Liver (tissue), 9 donors: ENCODE results near the gene ISCA2. TPM values are rescaled to one million over a fixed set of nuclear protein-coding genes. Genes with fewer than 3 reads are reported as not detected.

ENCODE experiments used
- DNase-seq: peaks from one replicate; pipeline ENCODE4 v3.0.0-alpha.2; 2017; ENCODE audit warnings: low spot score
- H3K27ac ChIP-seq, 2 donors: one replicate each; pipeline ENCODE4 v1.7.0; 2013; ENCODE audit warnings: inconsistent platforms in 2 of 2, low read length in 2 of 2, control low read depth in 1 of 2, low read depth in 1 of 2, mild to moderate bottlenecking in 1 of 2
- H3K27me3 ChIP-seq, 4 donors: one replicate each; pipeline versions ENCODE4 v1.6.1 to v1.7.0; 2013; ENCODE audit warnings: low read length in 3 of 4, inconsistent platforms in 1 of 4, mild to moderate bottlenecking in 1 of 4, moderate library complexity in 1 of 4; ENCODE audit not compliant: control insufficient read depth in 4 of 4, insufficient read depth in 4 of 4
- H3K36me3 ChIP-seq, 4 donors: one replicate each; pipeline versions ENCODE4 v1.6.1 to v1.7.0; 2013; ENCODE audit warnings: low read length in 3 of 4, mild to moderate bottlenecking in 3 of 4, low read depth in 1 of 4, moderate library complexity in 1 of 4; ENCODE audit not compliant: control insufficient read depth in 4 of 4, insufficient read depth in 3 of 4
- H3K4me1 ChIP-seq, 4 donors: one replicate each; pipeline versions ENCODE4 v1.6.1 to v1.7.0; 2013; ENCODE audit warnings: low read length in 3 of 4, mild to moderate bottlenecking in 3 of 4, moderate library complexity in 1 of 4; ENCODE audit not compliant: control insufficient read depth in 4 of 4, insufficient read depth in 4 of 4
- H3K4me3 ChIP-seq, 3 donors: one replicate each; pipeline versions ENCODE4 v1.6.1 to v1.7.0; 2013; ENCODE audit warnings: low read length in 3 of 3, control low read depth in 1 of 3, low read depth in 1 of 3, mild to moderate bottlenecking in 1 of 3
- H3K9ac ChIP-seq, 2 donors: one replicate each; pipeline ENCODE4 v1.7.0; 2013; ENCODE audit warnings: low read length in 2 of 2, mild to moderate bottlenecking in 2 of 2, moderate library complexity in 2 of 2, control low read depth in 1 of 2, low read depth in 1 of 2
- H3K9me3 ChIP-seq, 4 donors: one replicate each; pipeline versions ENCODE4 v1.6.1 to v1.7.0; 2013; ENCODE audit warnings: low read length in 3 of 4; ENCODE audit not compliant: control insufficient read depth in 4 of 4
- ATF3 ChIP-seq: IDR thresholded peaks from 2 replicates; pipeline ENCODE4 v1.6.1; 2016; ENCODE audit warnings: antibody characterized with exemption
- CTCF ChIP-seq: fragments of 150-350 bp; IDR thresholded peaks from 2 replicates; pipeline ENCODE4 v1.5.1; 2017; ENCODE audit warnings: improper control_type of control experiment, low read depth, low read length; ENCODE audit not compliant: missing input control
- EGR1 ChIP-seq, 2 donors: IDR thresholded peaks; 2 replicates each; pipeline ENCODE4 v1.6.1; 2016 to 2018; ENCODE audit warnings: antibody characterized with exemption in 2 of 2, low read depth in 2 of 2
- FOXA1 ChIP-seq: IDR thresholded peaks from 2 replicates; pipeline ENCODE4 v1.6.1; 2016; ENCODE audit warnings: antibody characterized with exemption
- FOXA2 ChIP-seq: IDR thresholded peaks from 2 replicates; pipeline ENCODE4 v1.6.1; 2016; ENCODE audit warnings: antibody characterized with exemption
- GABPA ChIP-seq, 2 donors: IDR thresholded peaks in 1 of 2; conservative IDR thresholded peaks in 1 of 2; 2 replicates each; pipeline ENCODE4 v1.6.1; 2016; ENCODE audit warnings: antibody characterized with exemption in 2 of 2, mild to moderate bottlenecking in 1 of 2, moderate library complexity in 1 of 2
- HNF4A ChIP-seq, 2 donors: conservative IDR thresholded peaks; 2 replicates each; pipeline ENCODE4 v1.6.1; 2016; ENCODE audit warnings: antibody characterized with exemption in 2 of 2, mild to moderate bottlenecking in 2 of 2
- HNF4G ChIP-seq: IDR thresholded peaks from 2 replicates; pipeline ENCODE4 v1.6.1; 2016; ENCODE audit warnings: antibody characterized with exemption
- JUND ChIP-seq, 2 donors: IDR thresholded peaks; 2 replicates each; pipeline ENCODE4 v1.6.1; 2016; ENCODE audit warnings: antibody characterized with exemption in 2 of 2
- NR2F2 ChIP-seq: IDR thresholded peaks from 2 replicates; pipeline ENCODE4 v1.6.1; 2016; ENCODE audit warnings: antibody characterized with exemption
- RAD21 ChIP-seq, 2 donors: IDR thresholded peaks; 2 replicates each; pipeline ENCODE4 v1.6.1; 2016; ENCODE audit warnings: antibody characterized with exemption in 2 of 2, mild to moderate bottlenecking in 2 of 2
- REST ChIP-seq: IDR thresholded peaks from 2 replicates; pipeline ENCODE4 v1.6.1; 2016; ENCODE audit warnings: antibody characterized with exemption, mild to moderate bottlenecking
- RXRA ChIP-seq, 2 donors: IDR thresholded peaks; 2 replicates each; pipeline ENCODE4 v1.6.1; 2017 to 2018; ENCODE audit warnings: antibody characterized with exemption in 2 of 2, mild to moderate bottlenecking in 1 of 2
- SP1 ChIP-seq: IDR thresholded peaks from 2 replicates; pipeline ENCODE4 v1.6.1; 2018; ENCODE audit warnings: antibody characterized with exemption, mild to moderate bottlenecking
- TAF1 ChIP-seq: conservative IDR thresholded peaks from 2 replicates; pipeline ENCODE4 v1.6.1; 2016; ENCODE audit warnings: antibody characterized with exemption, mild to moderate bottlenecking
- YY1 ChIP-seq: IDR thresholded peaks from 2 replicates; pipeline ENCODE4 v1.6.1; 2016; ENCODE audit warnings: antibody characterized with exemption, mild to moderate bottlenecking
- WGBS: extraction: QIAGEN DNeasy Blood & Tissue Kit; methylation state at CpG from one replicate; pipeline ENCODE4 v1.1.7; 2013; 5-methylcytosine and 5-hydroxymethylcytosine counted together
- polyA plus RNA-seq, 2 donors: library from polyadenylated mRNA; stranded (reverse) in 1 of 2; unstranded in 1 of 2; fragments of 200-250 nt in 1 of 2; fragments of >200 nt in 1 of 2; fragmentation: Nextera tagmentation in 1 of 2; extraction: Ambion mirVana in 1 of 2; gene quantifications; one replicate each; pipeline versions ENCODE4 v1.2.1 to v1.2.3, GENCODE V29; 2013 to 2015
- total RNA-seq, 2 donors: library from RNA; depleted of rRNA; stranded (reverse); fragments of >200 nt; gene quantifications; one replicate each; pipeline ENCODE4 v1.2.3, GENCODE V29; 2014
- TF ChIP-seq, protein P1 (sequence below): IDR thresholded peaks from 2 replicates; pipeline ENCODE4 v1.6.1; 2016; ENCODE audit warnings: antibody characterized with exemption
- TF ChIP-seq, protein P2 (sequence below): IDR thresholded peaks from 2 replicates; pipeline ENCODE4 v1.6.1; 2016; ENCODE audit warnings: antibody characterized with exemption
- donor health status: healthy.
- donor health status: healthy.
- donor health status: healthy.
- donor health status: healthy.
- donor health status: healthy.

Gene ISCA2, protein sequence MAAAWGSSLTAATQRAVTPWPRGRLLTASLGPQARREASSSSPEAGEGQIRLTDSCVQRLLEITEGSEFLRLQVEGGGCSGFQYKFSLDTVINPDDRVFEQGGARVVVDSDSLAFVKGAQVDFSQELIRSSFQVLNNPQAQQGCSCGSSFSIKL
- 10 to 100 TPM in 1 of 2 donors, 1 to 10 TPM in 1; 7.1 to 19.9 TPM for total RNA-seq
- 10 to 100 TPM; 11.6 to 35.3 TPM for polyA plus RNA-seq

DNA sequence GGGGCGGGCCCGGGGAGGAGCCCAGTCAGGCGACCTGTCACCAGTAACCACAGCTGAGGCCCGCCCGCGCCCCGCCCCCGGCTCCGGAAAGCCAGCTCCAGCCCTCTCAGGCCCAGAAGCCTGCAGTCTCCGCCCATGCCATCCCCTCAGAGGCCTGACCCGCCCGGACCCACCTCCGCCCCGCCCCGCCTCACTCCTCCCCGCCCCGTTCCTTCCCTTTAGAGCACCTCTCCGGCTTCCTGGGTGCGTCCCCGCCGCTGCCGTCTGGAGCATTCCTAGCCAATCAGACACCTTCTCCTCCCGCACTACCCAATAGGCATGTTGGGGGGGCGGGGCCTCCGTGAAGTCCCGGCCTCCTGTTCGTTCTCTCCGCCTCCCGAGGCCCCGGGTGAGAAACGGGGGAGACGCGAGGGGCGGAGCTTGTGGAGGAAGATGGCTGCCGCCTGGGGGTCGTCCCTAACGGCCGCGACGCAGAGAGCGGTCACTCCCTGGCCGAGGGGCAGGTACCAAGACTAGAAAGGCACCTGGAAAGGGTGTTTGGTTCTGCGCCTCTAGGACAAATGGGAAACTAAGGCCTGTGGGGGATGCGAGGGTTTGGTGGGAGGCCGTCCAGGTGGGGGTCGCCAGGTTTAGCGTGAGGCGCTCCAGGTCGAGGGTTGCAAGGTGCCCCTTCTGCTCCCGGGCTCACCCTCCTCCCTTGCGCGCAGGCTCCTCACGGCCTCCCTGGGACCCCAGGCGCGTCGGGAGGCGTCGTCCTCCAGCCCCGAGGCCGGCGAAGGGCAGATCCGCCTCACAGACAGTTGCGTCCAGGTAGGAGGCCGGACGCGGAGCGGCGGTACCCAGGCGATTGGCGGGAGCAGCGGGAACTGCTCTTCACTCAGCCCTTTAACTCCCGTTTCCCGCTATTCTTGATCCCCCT is at the start of gene ISCA2:
Gene ISCA2, plus strand, starts transcription at position 423 of the 919 bp plus-strand sequence. Its CDS starts 10 bp downstream, at position 433.
- Histone ChIP-seq H3K9ac (peak within 1 kb of the TSS; percentile 34 to 85), H3K9me3 (no peaks in the 10 kb centered on the region), H3K4me1 (peaks cover 0 to 18% (median 15%) of the 10 kb centered on the region in 4 donors), H3K4me3 (peak within 1 kb of the TSS; percentile 75 to 100 (median 87)), H3K27ac (peak within 1 kb of the TSS; percentile 90 to 91), H3K27me3 (no peaks in the 10 kb centered on the region), H3K36me3 (no peaks in the 10 kb centered on the region)
- 1% methylated on average over 73 of the region's 73 CpGs for WGBS
- peak; percentile 100 for DNase-seq
- TF ChIP-seq, protein P1, sequence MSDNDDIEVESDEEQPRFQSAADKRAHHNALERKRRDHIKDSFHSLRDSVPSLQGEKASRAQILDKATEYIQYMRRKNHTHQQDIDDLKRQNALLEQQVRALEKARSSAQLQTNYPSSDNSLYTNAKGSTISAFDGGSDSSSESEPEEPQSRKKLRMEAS, result no peak
- no peak for TF ChIP-seq FOXA2
- TF ChIP-seq, protein P2, sequence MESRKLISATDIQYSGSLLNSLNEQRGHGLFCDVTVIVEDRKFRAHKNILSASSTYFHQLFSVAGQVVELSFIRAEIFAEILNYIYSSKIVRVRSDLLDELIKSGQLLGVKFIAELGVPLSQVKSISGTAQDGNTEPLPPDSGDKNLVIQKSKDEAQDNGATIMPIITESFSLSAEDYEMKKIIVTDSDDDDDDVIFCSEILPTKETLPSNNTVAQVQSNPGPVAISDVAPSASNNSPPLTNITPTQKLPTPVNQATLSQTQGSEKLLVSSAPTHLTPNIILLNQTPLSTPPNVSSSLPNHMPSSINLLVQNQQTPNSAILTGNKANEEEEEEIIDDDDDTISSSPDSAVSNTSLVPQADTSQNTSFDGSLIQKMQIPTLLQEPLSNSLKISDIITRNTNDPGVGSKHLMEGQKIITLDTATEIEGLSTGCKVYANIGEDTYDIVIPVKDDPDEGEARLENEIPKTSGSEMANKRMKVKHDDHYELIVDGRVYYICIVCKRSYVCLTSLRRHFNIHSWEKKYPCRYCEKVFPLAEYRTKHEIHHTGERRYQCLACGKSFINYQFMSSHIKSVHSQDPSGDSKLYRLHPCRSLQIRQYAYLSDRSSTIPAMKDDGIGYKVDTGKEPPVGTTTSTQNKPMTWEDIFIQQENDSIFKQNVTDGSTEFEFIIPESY, result peak; percentile 29
- TF ChIP-seq YY1, result peak; percentile 97
- peak; percentile 1 for TF ChIP-seq TAF1
- TF ChIP-seq GABPA (IDR thresholded peaks at IDR 0.05 in 1 of 2, conservative IDR thresholded peaks at IDR 0.05 in 1 of 2), result peak in 1 of 2 donors; percentile 66
- no peak for TF ChIP-seq ATF3
- TF ChIP-seq RXRA (IDR thresholded peaks at IDR 0.05), result peak; percentile 28 to 29
- TF ChIP-seq HNF4G, result no peak
- no peak for TF ChIP-seq CTCF
- TF ChIP-seq RAD21 (IDR thresholded peaks at IDR 0.05), result no peak
- TF ChIP-seq JUND (IDR thresholded peaks at IDR 0.05), result peak in 1 of 2 donors; percentile 23
- TF ChIP-seq HNF4A (conservative IDR thresholded peaks at IDR 0.05), result no peak
- TF ChIP-seq EGR1 (IDR thresholded peaks at IDR 0.05; ENCODE audit: low read depth in 2 of 2), result no peak
- peak; percentile 35 for TF ChIP-seq NR2F2
- TF ChIP-seq REST, result no peak
- TF ChIP-seq FOXA1, result no peak
- peak; percentile 93 for TF ChIP-seq SP1
